Astrocyte (in vitro differentiated cells and primary cell): ENCODE data around the gene CST9. TPM values are rescaled to one million over a fixed set of nuclear protein-coding genes. Genes with fewer than 3 reads are reported as not detected.
A peak's percentile ranks its signal among the peaks of the same experiment; 100 is the strongest.

Experiments used
- DNase-seq: peaks from one replicate; pipeline ENCODE4 v3.0.0-alpha.2; 2010; ENCODE audit warnings: low read depth
- FAIRE-seq: peaks from 2 replicates; lab custom pipeline; 2011; peaks lifted over from hg19 to GRCh38; lab: Jason Lieb, UNC
- H2AFZ ChIP-seq: 2 replicates; pipeline ENCODE4 v1.6.0; 2012; ENCODE audit warnings: low read depth, low read length, inconsistent platforms
- H3K27ac ChIP-seq: 2 replicates; pipeline ENCODE4 v1.5.1; 2011; ENCODE audit warnings: low read depth, low read length, inconsistent platforms
- H3K27me3 ChIP-seq: 2 replicates; pipeline ENCODE4 v1.6.0; 2011; ENCODE audit warnings: low read length, inconsistent platforms; ENCODE audit not compliant: insufficient read depth
- H3K36me3 ChIP-seq: 2 replicates; pipeline ENCODE4 v1.5.1; 2011; ENCODE audit warnings: low read length, inconsistent platforms; ENCODE audit not compliant: insufficient read depth
- H3K4me1 ChIP-seq: 2 replicates; pipeline ENCODE4 v1.5.1; 2011; ENCODE audit warnings: low read length, inconsistent platforms; ENCODE audit not compliant: insufficient read depth
- H3K4me2 ChIP-seq: 2 replicates; pipeline ENCODE4 v1.6.0; 2012; ENCODE audit warnings: low read length, inconsistent platforms
- H3K4me3 ChIP-seq: 2 replicates; pipeline ENCODE4 v1.5.1; 2011; ENCODE audit warnings: low read depth, mild to moderate bottlenecking, low read length, inconsistent platforms; ENCODE audit not compliant: insufficient read depth
- H3K79me2 ChIP-seq: 2 replicates; pipeline ENCODE4 v1.6.0; 2012; ENCODE audit warnings: mild to moderate bottlenecking, low read length, inconsistent platforms; ENCODE audit not compliant: insufficient read depth
- H3K9ac ChIP-seq: 2 replicates; pipeline ENCODE4 v1.6.0; 2012; ENCODE audit warnings: mild to moderate bottlenecking, low read length, inconsistent platforms
- H3K9me3 ChIP-seq: 2 replicates; pipeline ENCODE4 v1.5.1; 2012; ENCODE audit warnings: low read depth, mild to moderate bottlenecking, low read length, inconsistent platforms; ENCODE audit not compliant: insufficient read depth
- H4K20me1 ChIP-seq: 2 replicates; pipeline ENCODE4 v1.6.0; 2012; ENCODE audit warnings: low read length, inconsistent platforms; ENCODE audit not compliant: insufficient read depth
- H3K27ac Mint-ChIP-seq: one replicate; pipeline ENCODE4 v1.8.0; 2021; ENCODE audit warnings: mild to moderate bottlenecking, mixed read lengths; ENCODE audit not compliant: unreplicated experiment
- H3K27me3 Mint-ChIP-seq: one replicate; pipeline ENCODE4 v1.8.0; 2021; ENCODE audit warnings: low read depth, mixed read lengths; ENCODE audit not compliant: unreplicated experiment
- H3K36me3 Mint-ChIP-seq: one replicate; pipeline ENCODE4 v1.8.0; 2021; ENCODE audit warnings: low read depth, mixed read lengths; ENCODE audit not compliant: unreplicated experiment
- H3K4me1 Mint-ChIP-seq: one replicate; pipeline ENCODE4 v1.8.0; 2021; ENCODE audit warnings: low read depth, mixed read lengths; ENCODE audit not compliant: unreplicated experiment
- H3K4me3 Mint-ChIP-seq: one replicate; pipeline ENCODE4 v1.8.0; 2021; ENCODE audit warnings: mild to moderate bottlenecking, moderate library complexity, mixed read lengths; ENCODE audit not compliant: unreplicated experiment
- H3K9me3 Mint-ChIP-seq: one replicate; pipeline ENCODE4 v1.8.0; 2021; ENCODE audit warnings: mild to moderate bottlenecking, mixed read lengths; ENCODE audit not compliant: unreplicated experiment
- CTCF ChIP-seq: IDR thresholded peaks from 2 replicates; pipeline ENCODE4 v1.5.1; 2011; ENCODE audit warnings: low read depth, mild to moderate bottlenecking, inconsistent platforms, low read length, moderate library complexity; ENCODE audit not compliant: insufficient read depth
- EZH2 ChIP-seq: IDR thresholded peaks from 2 replicates; pipeline ENCODE4 v1.6.1; 2012; ENCODE audit warnings: mild to moderate bottlenecking, low read length, inconsistent platforms; ENCODE audit not compliant: insufficient read depth
- total RNA-seq: library from RNA; stranded (reverse); gene quantifications from 2 replicates; pipeline ENCODE4 v1.2.1, GENCODE V29; 2021

CST9 gene
- total RNA-seq, 1 donor from 2014 or later: not detected

- H3K4me3 Mint-ChIP-seq: no peak overlapping the region
- H3K27ac Mint-ChIP-seq: no peak overlapping the region
- H3K4me2 ChIP-seq: no peak overlapping the region
- no peak overlapping the region for H3K27ac ChIP-seq
- peaks cover 23% of the 10 kb centered on the region for H3K79me2 ChIP-seq
- peaks cover under 1% of the 10 kb centered on the region for H3K27me3 Mint-ChIP-seq
- peaks cover 31% of the 10 kb centered on the region for H3K4me1 Mint-ChIP-seq
- H3K9me3 Mint-ChIP-seq: no peaks in the 10 kb centered on the region
- H3K27me3 ChIP-seq: no peaks in the 10 kb centered on the region
- H3K36me3 ChIP-seq: no peaks in the 10 kb centered on the region
- DNase-seq (no peak), FAIRE-seq (no peak)
- no peak overlapping the region for H2AFZ ChIP-seq
- H3K9ac ChIP-seq: no peak overlapping the region
- peaks cover 8% of the 10 kb centered on the region for H3K36me3 Mint-ChIP-seq
- H3K4me3 ChIP-seq: no peak overlapping the region
- peaks cover 20% of the 10 kb centered on the region for H3K4me1 ChIP-seq
- TF ChIP-seq EZH2 (no peak), CTCF (no peak)
- peaks cover 23% of the 10 kb centered on the region for H4K20me1 ChIP-seq
- H3K9me3 ChIP-seq: no peaks in the 10 kb centered on the region
These were observed 34.4 kb upstream of the CST9 start for GRCh38 chr20:23640018-23640601.

- no peak overlapping the region for H3K27ac Mint-ChIP-seq
- no peaks in the 10 kb centered on the region for H3K9me3 Mint-ChIP-seq
- H3K9ac ChIP-seq: no peak overlapping the region
- no peaks in the 10 kb centered on the region for H3K27me3 Mint-ChIP-seq
- DNase-seq: no peak
- H3K36me3 Mint-ChIP-seq: peaks cover 8% of the 10 kb centered on the region
- H3K27me3 ChIP-seq: no peaks in the 10 kb centered on the region
- no peak overlapping the region for H2AFZ ChIP-seq
- TF ChIP-seq CTCF (no peak), EZH2 (no peak)
- H3K79me2 ChIP-seq: peaks cover 28% of the 10 kb centered on the region
- peaks cover 34% of the 10 kb centered on the region for H3K4me1 Mint-ChIP-seq
- H3K36me3 ChIP-seq: no peaks in the 10 kb centered on the region
- no peak overlapping the region for H3K4me2 ChIP-seq
- H3K27ac ChIP-seq: no peak overlapping the region
- H4K20me1 ChIP-seq: peaks cover 29% of the 10 kb centered on the region
- no peaks in the 10 kb centered on the region for H3K9me3 ChIP-seq
- H3K4me3 ChIP-seq: no peak overlapping the region
- H3K4me1 ChIP-seq: peaks cover 20% of the 10 kb centered on the region
- no peak for FAIRE-seq
- no peak overlapping the region for H3K4me3 Mint-ChIP-seq
These were observed 33.8 kb upstream of the CST9 start for GRCh38 chr20:23639490-23639958.

- peak overlapping the region; percentile 96 for H3K4me2 ChIP-seq
- FAIRE-seq: no peak
- peaks cover 32% of the 10 kb centered on the region for H3K4me1 Mint-ChIP-seq
These were observed 32.6 kb upstream of the CST9 start for GRCh38 chr20:23638309-23638708.

More at GRCh38 chr20:23638309-23638708, 32.6 kb upstream of the CST9 start:
- Mint-ChIP-seq H3K9me3 (no peaks in the 10 kb centered on the region), H3K27me3 (no peaks in the 10 kb centered on the region), H3K4me3 (no peak overlapping the region), H3K27ac (no peak overlapping the region), H3K36me3 (peaks cover 11% of the 10 kb centered on the region)
- Histone ChIP-seq H3K27ac (no peak overlapping the region), H3K9ac (no peak overlapping the region), H3K4me1 (peaks cover 20% of the 10 kb centered on the region), H3K27me3 (no peaks in the 10 kb centered on the region), H3K4me3 (no peak overlapping the region), H3K9me3 (no peaks in the 10 kb centered on the region), H3K36me3 (no peaks in the 10 kb centered on the region), H3K79me2 (peaks cover 28% of the 10 kb centered on the region), H2AFZ (no peak overlapping the region), H4K20me1 (peaks cover 34% of the 10 kb centered on the region)
- TF ChIP-seq CTCF (no peak), EZH2 (no peak)
- no peak for DNase-seq
